Fibroblast of skin of abdomen (primary cell): ENCODE data around the gene ABI3BP.
A peak's percentile ranks its signal among the peaks of the same experiment; 100 is the strongest.

ENCODE experiments used
- DNase-seq: peaks from one replicate; pipeline ENCODE4 v3.0.0-alpha.2; 2013

ABI3BP gene

DNA sequence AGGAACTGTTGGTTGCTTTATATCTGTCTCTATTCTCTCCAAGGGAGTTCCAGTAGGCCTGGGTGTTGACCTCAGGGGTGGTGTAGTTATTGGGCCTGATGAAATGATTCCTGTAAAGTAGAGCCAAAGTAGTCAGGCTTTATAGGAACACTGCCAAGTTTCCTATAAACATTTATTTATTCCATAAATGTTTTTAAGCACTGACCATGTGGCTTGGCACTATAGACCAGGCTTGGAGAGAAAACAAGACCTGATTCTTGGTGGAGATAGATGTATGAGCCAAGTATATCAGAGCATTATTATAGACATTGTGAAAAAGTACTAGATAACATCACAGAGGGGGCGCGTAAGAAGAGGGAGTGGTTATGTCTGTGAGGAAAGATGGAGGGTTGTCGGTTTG is 218.0 kb downstream of the ABI3BP start:
- DNase-seq = no peak

- no peak for DNase-seq
Measured at GRCh38 chr3:100769693-100770092, 223.5 kb downstream of the ABI3BP start.

GRCh38 chr3:100766069-100766468 is 227.2 kb downstream of the ABI3BP start:
- DNase-seq = no peak

DNA sequence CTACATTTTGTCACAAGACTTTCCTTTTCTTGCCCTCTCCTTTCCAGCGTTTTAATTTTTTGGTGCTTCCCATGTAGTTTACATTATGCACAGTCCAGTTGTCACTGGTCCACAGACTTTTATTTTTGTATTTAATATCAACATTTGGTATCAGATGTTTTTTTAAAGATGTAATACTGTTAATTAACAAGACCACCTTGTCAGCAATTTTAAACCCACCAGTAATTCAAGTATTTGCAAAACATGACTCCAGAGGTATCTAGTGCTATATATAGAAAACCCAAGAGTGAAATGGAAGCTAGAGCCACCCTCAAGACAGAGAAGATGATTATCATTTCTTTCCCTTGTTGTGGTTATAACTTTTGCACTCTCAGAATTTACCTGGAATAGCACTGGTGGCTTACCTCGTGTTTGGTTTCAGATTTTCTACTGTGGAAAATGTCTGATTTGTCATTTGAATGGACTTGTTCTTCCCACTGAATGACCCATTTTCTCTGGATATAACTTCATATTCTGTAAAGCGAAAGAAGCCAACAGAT is 227.7 kb downstream of the ABI3BP start:
- DNase-seq = no peak

GRCh38 chr3:100761951-100762350 is 231.3 kb downstream of the ABI3BP start:
- DNase-seq = no peak

- no peak for DNase-seq
Measured at GRCh38 chr3:100761211-100761942, 231.8 kb downstream of the ABI3BP start.

- DNase-seq = no peak
Measured at GRCh38 chr3:100760377-100760776, 232.8 kb downstream of the ABI3BP start.

DNA sequence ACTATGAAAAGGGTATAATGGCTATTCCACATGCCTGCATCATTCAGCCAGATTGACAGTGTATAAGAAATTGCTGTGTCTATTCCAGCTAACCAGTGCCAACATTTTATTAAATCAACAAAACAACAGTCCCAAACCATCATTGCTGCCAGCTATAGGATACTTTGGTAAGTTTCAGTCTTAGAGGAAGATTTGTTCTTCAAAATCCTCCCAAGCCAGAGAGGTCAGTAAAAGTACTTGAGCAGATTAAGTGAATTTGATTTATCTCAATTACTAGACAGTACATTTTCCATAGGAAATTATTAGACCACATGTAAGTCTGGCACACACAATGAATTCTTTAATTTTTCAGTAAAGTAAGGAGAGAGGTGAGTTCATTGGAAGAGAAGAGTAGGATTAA is 233.3 kb downstream of the ABI3BP start:
- no peak for DNase-seq

- no peak for DNase-seq
Measured at GRCh38 chr3:100759159-100759558, 234.1 kb downstream of the ABI3BP start.

GRCh38 chr3:100756441-100756840 is 236.8 kb downstream of the ABI3BP start:
- DNase-seq = no peak

- no peak for DNase-seq
Measured at GRCh38 chr3:100754563-100755334, 238.5 kb downstream of the ABI3BP start.

GRCh38 chr3:100753846-100754245 is 239.4 kb downstream of the ABI3BP start:
- no peak for DNase-seq

- no peak for DNase-seq
Measured at GRCh38 chr3:100748967-100749366, 244.3 kb downstream of the ABI3BP start.

GRCh38 chr3:100748220-100748619 is 245.0 kb downstream of the ABI3BP start:
- no peak for DNase-seq

GRCh38 chr3:100746092-100746491 is 247.1 kb downstream of the ABI3BP start:
- DNase-seq = no peak

DNA sequence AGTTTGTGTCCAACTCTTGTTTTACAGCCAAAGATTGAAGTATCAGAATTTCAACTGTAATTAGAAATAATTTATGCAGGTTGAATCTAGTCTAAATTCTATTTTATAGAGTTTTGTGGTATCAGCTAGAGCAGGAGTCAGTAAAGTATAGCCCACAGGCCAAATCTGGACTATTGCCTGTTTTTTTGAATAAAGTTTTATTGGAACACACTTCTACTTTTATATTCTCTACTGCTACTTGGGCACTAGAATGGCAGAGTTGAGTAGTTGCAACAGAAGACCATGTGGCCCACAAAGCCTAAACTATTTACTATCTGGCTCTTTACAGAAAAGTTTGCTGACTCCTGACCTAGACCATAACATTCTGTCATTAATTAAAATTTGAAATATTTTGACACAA is 247.6 kb downstream of the ABI3BP start:
- no peak for DNase-seq

DNA sequence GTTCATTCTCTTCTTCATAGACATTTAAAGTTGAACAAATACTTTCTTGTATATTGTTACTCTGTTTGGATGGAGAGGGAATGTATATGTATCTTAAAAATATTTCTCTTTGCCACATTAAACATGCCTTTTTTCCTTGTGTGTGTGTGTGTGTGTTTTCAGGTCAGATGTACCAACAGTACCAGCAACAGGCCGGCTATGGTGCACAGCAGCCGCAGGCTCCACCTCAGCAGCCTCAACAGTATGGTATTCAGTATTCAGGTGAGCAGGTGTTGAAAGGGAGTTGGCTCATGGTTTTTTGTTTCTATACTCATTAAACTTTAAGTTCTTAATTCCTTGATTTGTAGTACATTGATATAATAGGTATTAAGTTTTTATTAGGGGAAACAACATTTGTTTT is 248.6 kb downstream of the ABI3BP start:
- no peak for DNase-seq

GRCh38 chr3:100743535-100743934 is 249.7 kb downstream of the ABI3BP start:
- DNase-seq = no peak

- DNase-seq = no peak
Measured at GRCh38 chr3:100740207-100740606, 253.0 kb downstream of the ABI3BP start.

- DNase-seq = peak; percentile 22
Measured at GRCh38 chr3:100737334-100737733, 255.9 kb downstream of the ABI3BP start.

GRCh38 chr3:100732435-100732834 is 260.8 kb downstream of the ABI3BP start:
- DNase-seq = no peak

- no peak for DNase-seq
Measured at GRCh38 chr3:100730524-100730923, 262.7 kb downstream of the ABI3BP start.

- DNase-seq = no peak
Measured at GRCh38 chr3:100726706-100727105, 266.5 kb downstream of the ABI3BP start.

GRCh38 chr3:100725935-100726513 is 267.2 kb downstream of the ABI3BP start:
- DNase-seq = no peak
